H1 (cell line): ENCODE measurements around the gene COQ9. TPM values are rescaled to one million over a fixed set of nuclear protein-coding genes. Genes with fewer than 3 reads are reported as not detected.

Source experiments
- CTCF ChIA-PET: fragments of 300-600 bp; sonication (Branson Sonifier 250); formaldehyde crosslinking; loops from one replicate; lab custom pipeline; 2021; ENCODE audit not compliant: partially characterized antibody; lab: Charles Lee
- POLR2A ChIA-PET: fragments of 300-600 bp; sonication (Branson Sonifier 250); formaldehyde crosslinking; loops from one replicate; lab custom pipeline; 2021; ENCODE audit warnings: inconsistent platforms; ENCODE audit not compliant: partially characterized antibody; lab: Charles Lee
- DNase-seq, 2 experiments: peaks; one replicate each; pipeline versions ENCODE4 v3.0.0 to v3.0.0-alpha.2; 2010 to 2022; ENCODE audit warnings: low spot score in 2 of 2, low read depth in 1 of 2, mixed read lengths in 1 of 2
- FAIRE-seq: peaks from 2 replicates; lab custom pipeline; 2011; peaks lifted over from hg19 to GRCh38; lab: Jason Lieb, UNC
- H2AFZ ChIP-seq: 2 replicates; pipeline ENCODE4 v1.8.1; 2012; ENCODE audit warnings: low read length, inconsistent platforms
- H2AK5ac ChIP-seq: 2 replicates; pipeline ENCODE4 v1.6.1; 2013; ENCODE audit warnings: low read depth, low read length
- H2BK120ac ChIP-seq: replicated peaks from 2 replicates; pipeline ENCODE3; 2013; ENCODE audit warnings: low read depth, low read length, inconsistent platforms
- H2BK12ac ChIP-seq: 2 replicates; pipeline ENCODE4 v1.6.1; 2013; ENCODE audit warnings: low read depth, low read length
- H2BK15ac ChIP-seq: 2 replicates; pipeline ENCODE4 v1.6.1; 2013; ENCODE audit warnings: low read length
- H2BK20ac ChIP-seq: 2 replicates; pipeline ENCODE4 v1.6.1; 2013; ENCODE audit warnings: low read length
- H2BK5ac ChIP-seq: 2 replicates; pipeline ENCODE4 v1.6.1; 2013; ENCODE audit warnings: low read depth, low read length
- H3K14ac ChIP-seq: 2 replicates; pipeline ENCODE4 v1.6.1; 2013; ENCODE audit warnings: inconsistent platforms; ENCODE audit not compliant: insufficient read length
- H3K18ac ChIP-seq: 2 replicates; pipeline ENCODE4 v1.6.1; 2013; ENCODE audit warnings: low read length; ENCODE audit errors: extremely low read depth
- H3K23ac ChIP-seq: 2 replicates; pipeline ENCODE4 v1.6.1; 2013; ENCODE audit warnings: inconsistent platforms; ENCODE audit not compliant: insufficient read length
- H3K23me2 ChIP-seq: 2 replicates; pipeline ENCODE4 v1.6.1; 2013; ENCODE audit warnings: low read depth, low read length
- H3K27ac ChIP-seq: 2 replicates; pipeline ENCODE4 v1.6.1; 2011; ENCODE audit warnings: low read depth, low read length, inconsistent platforms
- H3K27me3 ChIP-seq, 4 experiments: replicated peaks in 1 of 4; 1 replicate in 1 of 4; 2 replicates in 3 of 4; pipeline versions ENCODE4 v1.6.1 to v1.8.1; 2011 to 2013; ENCODE audit warnings: low read length in 3 of 4, mild to moderate bottlenecking in 3 of 4, inconsistent platforms in 2 of 4, mixed read lengths in 2 of 4, moderate library complexity in 1 of 4; ENCODE audit not compliant: control insufficient read depth in 3 of 4, insufficient read depth in 3 of 4; ENCODE audit errors: extremely low read depth in 1 of 4
- H3K36me3 ChIP-seq, 4 experiments: 2 replicates each; pipeline versions ENCODE4 v1.6.1 to v1.8.1; 2011 to 2013; ENCODE audit warnings: mild to moderate bottlenecking in 4 of 4, low read length in 3 of 4, moderate library complexity in 2 of 4, control low read depth in 1 of 4, inconsistent platforms in 1 of 4; ENCODE audit not compliant: insufficient read depth in 4 of 4, control insufficient read depth in 2 of 4
- H3K4ac ChIP-seq: replicated peaks from 2 replicates; pipeline ENCODE3; 2013; ENCODE audit warnings: low read length, low read depth, mixed read lengths, inconsistent platforms; ENCODE audit not compliant: insufficient read length
- H3K4me1 ChIP-seq, 4 experiments: replicated peaks in 1 of 4; 1 replicate in 1 of 4; 2 replicates in 3 of 4; pipeline versions ENCODE4 v1.6.1 to v1.8.1; 2011 to 2013; ENCODE audit warnings: low read length in 3 of 4, inconsistent platforms in 2 of 4, mixed read lengths in 1 of 4; ENCODE audit not compliant: insufficient read depth in 4 of 4, control insufficient read depth in 3 of 4
- H3K4me2 ChIP-seq, 2 experiments: 2 replicates each; pipeline versions ENCODE4 v1.6.1 to v1.8.1; 2011 to 2013; ENCODE audit warnings: low read depth in 2 of 2, low read length in 2 of 2, control low read depth in 1 of 2, inconsistent platforms in 1 of 2, mild to moderate bottlenecking in 1 of 2; ENCODE audit not compliant: insufficient read depth in 1 of 2
- H3K4me3 ChIP-seq, 4 experiments: fragments of 200-600, 300-600 bp in 1 of 4; sonication (generic), shearing (Covaris generic), sonication (Bioruptor Twin) in 1 of 4; 2 replicates each; pipeline versions ENCODE4 v1.5.1 to v1.8.1; 2011 to 2016; ENCODE audit warnings: low read length in 4 of 4, low read depth in 3 of 4, control low read depth in 2 of 4, inconsistent platforms in 2 of 4, mild to moderate bottlenecking in 2 of 4, mixed read lengths in 1 of 4, moderate library complexity in 1 of 4; ENCODE audit not compliant: insufficient read depth in 2 of 4; ENCODE audit errors: extremely low read depth in 1 of 4
- H3K56ac ChIP-seq: replicated peaks from 2 replicates; pipeline ENCODE3; 2013; ENCODE audit warnings: low read depth, mild to moderate bottlenecking, mixed read lengths, low read length, inconsistent platforms; ENCODE audit not compliant: insufficient read length
- H3K79me1 ChIP-seq: 2 replicates; pipeline ENCODE4 v1.6.1; 2013; ENCODE audit warnings: low read depth, low read length, control low read depth
- H3K79me2 ChIP-seq, 2 experiments: 2 replicates each; pipeline versions ENCODE4 v1.6.1 to v1.8.1; 2012 to 2013; ENCODE audit warnings: low read length in 2 of 2, mild to moderate bottlenecking in 2 of 2, inconsistent platforms in 1 of 2; ENCODE audit not compliant: insufficient read depth in 2 of 2, control insufficient read depth in 1 of 2
- H3K9ac ChIP-seq, 4 experiments: replicated peaks in 1 of 4; 1 replicate in 1 of 4; 2 replicates in 3 of 4; pipeline versions ENCODE4 v1.6.1 to v1.8.1; 2011 to 2013; ENCODE audit warnings: low read depth in 3 of 4, low read length in 3 of 4, control low read depth in 2 of 4, mild to moderate bottlenecking in 2 of 4, moderate library complexity in 2 of 4, inconsistent platforms in 1 of 4; ENCODE audit errors: extremely low read depth in 1 of 4
- H3K9me3 ChIP-seq, 2 experiments: 2 replicates each; pipeline versions ENCODE4 v1.6.1 to v1.8.1; 2012 to 2013; ENCODE audit warnings: mild to moderate bottlenecking in 2 of 2, moderate library complexity in 2 of 2, control low read depth in 1 of 2, inconsistent platforms in 1 of 2, low read depth in 1 of 2, low read length in 1 of 2, mixed read lengths in 1 of 2; ENCODE audit not compliant: insufficient read depth in 2 of 2
- H4K20me1 ChIP-seq, 2 experiments: replicated peaks in 1 of 2; 2 replicates each; pipeline versions ENCODE3 to v1.8.1; 2011 to 2013; ENCODE audit warnings: inconsistent platforms in 2 of 2, low read length in 2 of 2, mild to moderate bottlenecking in 1 of 2; ENCODE audit not compliant: insufficient read depth in 2 of 2, control insufficient read depth in 1 of 2
- H4K5ac ChIP-seq: 2 replicates; pipeline ENCODE4 v1.6.1; 2013; ENCODE audit warnings: low read length, low read depth, mixed read lengths, inconsistent platforms; ENCODE audit not compliant: insufficient read length
- H4K8ac ChIP-seq: 2 replicates; pipeline ENCODE4 v1.8.0; 2013; ENCODE audit warnings: mild to moderate bottlenecking, moderate library complexity, low read length, inconsistent platforms; ENCODE audit not compliant: insufficient read depth; ENCODE audit errors: extremely low read depth
- H4K91ac ChIP-seq: replicated peaks from 2 replicates; pipeline ENCODE3; 2013; ENCODE audit warnings: low read length, mixed read lengths, inconsistent platforms; ENCODE audit not compliant: insufficient read length
- HDAC6 ChIP-seq: IDR thresholded peaks from one replicate; pipeline ENCODE4 v1.7.1; 2012; ENCODE audit warnings: low read depth, mild to moderate bottlenecking, inconsistent platforms, low read length, moderate library complexity
- RNF2 ChIP-seq: fragments of 200-900, 300-1000 bp; sonication (generic); IDR thresholded peaks from 2 replicates; pipeline ENCODE4 v1.7.1; 2016; ENCODE audit warnings: borderline replicate concordance, low read depth, mild to moderate bottlenecking, antibody characterized with exemption, low read length; ENCODE audit not compliant: poor library complexity, severe bottlenecking; ENCODE audit errors: missing control alignments
- WGBS, 2 experiments: shearing (Covaris generic) in 1 of 2; methylation state at CpG; one replicate each; pipeline versions ENCODE4 v1.1.6 to v1.1.7; 2013 to 2015; ENCODE audit warnings: low lambda C conversion rate in 2 of 2, mixed read lengths in 2 of 2, inconsistent platforms in 1 of 2, low coverage in 1 of 2, missing lambda C conversion rate in 1 of 2; ENCODE audit not compliant: insufficient replicate concordance in 2 of 2, insufficient coverage in 1 of 2, insufficient read length in 1 of 2; ENCODE audit errors: extremely low coverage in 1 of 2, missing lambda C conversion rate in 1 of 2; 5-methylcytosine and 5-hydroxymethylcytosine counted together
- polyA plus RNA-seq, 7 experiments: library from polyadenylated mRNA; depleted of rRNA in 3 of 7; stranded (reverse) in 5 of 7; unstranded in 2 of 7; fragments of >200 nt in 5 of 7; fragments of 200-250 nt in 2 of 7; gene quantifications; 1 replicate in 5 of 7; 2 replicates in 1 of 7; 4 replicates in 1 of 7; pipeline versions ENCODE4 v1.2.1 to v1.2.3, GENCODE V29; 2011 to 2013; ENCODE audit warnings: missing spikeins in 2 of 7, mixed read lengths in 2 of 7
- total RNA-seq: library from RNA; stranded (reverse); fragmentation: NEBNext Ultra II Directional; extraction: Animal tissue kit (Norgen Biotek cat#: 25700); gene quantifications from 2 replicates; pipeline ENCODE4 v1.2.1, GENCODE V29; 2021

The COQ9 gene
- total and polyA plus RNA-seq, 2 of the 8 experiments (the other 6 are each of a cell fraction or from before 2014, with no cell fraction given): 33.3 to 60.3 TPM

DNA sequence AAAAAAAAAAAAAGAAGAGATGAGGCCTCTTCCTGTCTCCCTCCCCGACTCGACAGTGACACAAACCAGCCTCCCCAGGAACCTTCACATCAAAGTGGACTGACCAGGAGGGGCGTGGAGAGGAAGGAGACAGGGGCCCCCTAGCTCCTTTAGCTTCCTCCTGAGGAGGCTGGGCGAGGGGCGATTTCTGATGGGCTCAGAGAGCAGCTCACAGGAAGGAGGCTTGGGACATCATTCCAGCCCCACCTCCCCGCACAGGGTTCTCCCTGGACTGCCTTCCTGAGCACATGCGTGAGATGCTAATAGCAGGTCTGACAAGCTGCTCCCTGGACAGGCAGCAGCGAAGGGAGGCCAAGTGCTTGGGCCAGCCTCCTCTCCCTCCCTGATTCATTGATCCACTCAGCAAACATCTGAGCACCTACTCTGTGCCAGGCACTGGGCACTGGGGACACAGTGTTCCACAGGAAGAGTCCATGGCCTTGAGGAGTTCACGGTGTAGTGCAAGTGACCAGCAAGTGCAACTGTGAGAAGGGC lies 53.4 kb downstream of the COQ9 start:
- 75% methylated on average over 7 of the region's 9 CpGs; no CpG with 5 or more reads in 1 of the 2 experiments for WGBS, 2 experiments
- Histone ChIP-seq H2BK12ac (no peak overlapping the region), H3K14ac (no peak overlapping the region), H4K91ac (no peak overlapping the region), H4K20me1 (no peaks in the 10 kb centered on the region), H3K36me3 (no peaks in the 10 kb centered on the region), H3K79me1 (no peaks in the 10 kb centered on the region; the same call in 1 of the 2 replicates), H4K8ac (no peak overlapping the region), H3K18ac (no peak overlapping the region), H2BK15ac (no peak overlapping the region), H3K27ac (no peak overlapping the region), H3K4me1 (peaks cover 0 to 5% (median 0%) of the 10 kb centered on the region in 4 experiments; a peak in 3 of 7 replicates), H2BK20ac (no peak overlapping the region), H3K9ac (no peak overlapping the region), H3K4ac (no peak overlapping the region), H2BK120ac (no peak overlapping the region), H4K5ac (no peak overlapping the region), H3K56ac (no peak overlapping the region), H2BK5ac (no peak overlapping the region), H3K9me3 (no peaks in the 10 kb centered on the region), H3K4me2 (no peak overlapping the region), H3K23me2 (peaks cover 2% of the 10 kb centered on the region; the same call in 1 of the 2 replicates), H3K27me3 (no peaks in the 10 kb centered on the region), H3K23ac (no peak overlapping the region), H3K4me3 (no peak overlapping the region), H3K79me2 (no peaks in the 10 kb centered on the region), H2AFZ (peak overlapping the region; percentile 17; the same call in 1 of the 2 replicates), H2AK5ac (no peak overlapping the region)
- DNase-seq (no peak), FAIRE-seq (no peak)
- POLR2A ChIA-PET: no interaction called here
- TF ChIP-seq HDAC6: no peak
- TF ChIP-seq RNF2: no peak
- CTCF ChIA-PET: interaction anchor here (0.8 to 3.7 kb wide), 6 partner anchors 13 to 23 kb away, joined by 3 to 11 read pairs (median 5); no protein-coding TSS in a partner anchor
